GM19023 (cell line): ENCODE measurements around the gene MS4A12.
"Not testable (repeated sequence)": the region's sequence is repeated elsewhere in the genome, so short reads cannot be mapped to it uniquely, and the experiment has no call there.

Experiments
- ATAC-seq: cut with Tn5 transposase; IDR thresholded peaks from one replicate; pipeline ENCODE4 v1.9.1; 2021; ENCODE audit warnings: mild to moderate bottlenecking, moderate library complexity; ENCODE audit not compliant: unreplicated experiment

The MS4A12 gene

GRCh38 chr11:60512651-60513225, 20.2 kb downstream of the MS4A12 start:
- no peak for ATAC-seq

GRCh38 chr11:60513496-60514460, 21.2 kb downstream of the MS4A12 start:
- ATAC-seq = no peak

- no peak for ATAC-seq
Measured at GRCh38 chr11:60515144-60515855, 22.7 kb downstream of the MS4A12 start, which contains the start of gene MS4A13. Gene MS4A13, plus strand, starts transcription at chr11:60515392. Its CDS starts 2,692 bp downstream, at chr11:60518084.

GRCh38 chr11:60528465-60528864, 35.9 kb downstream of the MS4A12 start:
- ATAC-seq = no peak

GRCh38 chr11:60528934-60529333, 36.4 kb downstream of the MS4A12 start:
- ATAC-seq = no peak

GRCh38 chr11:60530454-60531100, 38.0 kb downstream of the MS4A12 start:
- no peak for ATAC-seq

- not testable (repeated sequence) for ATAC-seq
Measured at GRCh38 chr11:60532383-60532782, 39.8 kb downstream of the MS4A12 start.

- ATAC-seq = not testable (repeated sequence)
Measured at GRCh38 chr11:60538627-60539026, 46.0 kb downstream of the MS4A12 start.

- no peak for ATAC-seq
Measured at GRCh38 chr11:60544077-60544476, 51.5 kb downstream of the MS4A12 start.
